ENCODE measurements around the gene ABTB1.

DNA sequence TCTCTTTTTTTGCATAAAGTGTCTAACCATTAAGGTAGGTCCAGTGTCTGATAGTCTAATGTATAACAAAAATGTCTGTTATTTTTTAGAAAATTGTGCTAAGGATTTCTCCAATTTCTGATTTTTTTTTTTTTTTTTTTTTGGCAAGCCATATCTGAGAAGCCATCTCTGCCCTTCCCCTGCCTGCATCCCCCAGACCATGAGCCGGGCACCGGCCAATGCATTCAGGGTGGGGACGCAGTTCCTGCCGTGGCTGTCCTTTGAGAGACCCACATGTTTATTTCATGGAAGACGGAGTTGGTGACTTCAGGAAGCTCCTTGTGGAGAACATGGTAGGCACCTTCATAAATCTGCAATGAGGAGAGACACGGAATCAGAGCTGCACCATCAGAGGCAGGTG is 19.2 kb downstream of the ABTB1 start:
- TF ChIP-seq EZH2 (IDR thresholded peaks at IDR 0.05) (no peak), POLR2AphosphoS5 (IDR thresholded peaks at IDR 0.05; ENCODE audit: borderline replicate concordance, low read depth, low read length) (no peak), FOXP2 (optimal IDR thresholded peaks at IDR 0.05; ENCODE audit: control extremely low read depth, extremely low read length, insufficient read depth) (no peak)

Data from SK-N-MC (cell line).